Esophagus muscularis mucosa (tissue), 3 donors: ENCODE data around the gene SIX2.

Source experiments
- POLR2A ChIP-seq: fragments of 450-650 bp; IDR thresholded peaks from one replicate; pipeline ENCODE4 v1.6.1; 2017; ENCODE audit warnings: antibody characterized with exemption, moderate library complexity, mild to moderate bottlenecking, low read depth
- POLR2AphosphoS5 ChIP-seq, 2 donors: sonication (generic); formaldehyde crosslinking; IDR thresholded peaks; one replicate each; pipeline ENCODE4 v1.6.1; 2017; ENCODE audit warnings: antibody characterized with exemption in 2 of 2
- TF ChIP-seq, protein P1 (sequence below), 3 experiments: fragments of 200-600 bp in 2 of 3; fragments of 450-650 bp in 1 of 3; sonication (generic) in 2 of 3; IDR thresholded peaks; one replicate each; pipeline ENCODE4 v1.5.1; 2017 to 2019; ENCODE audit warnings: antibody characterized with exemption in 3 of 3, mild to moderate bottlenecking in 2 of 3, moderate library complexity in 1 of 3

DNA sequence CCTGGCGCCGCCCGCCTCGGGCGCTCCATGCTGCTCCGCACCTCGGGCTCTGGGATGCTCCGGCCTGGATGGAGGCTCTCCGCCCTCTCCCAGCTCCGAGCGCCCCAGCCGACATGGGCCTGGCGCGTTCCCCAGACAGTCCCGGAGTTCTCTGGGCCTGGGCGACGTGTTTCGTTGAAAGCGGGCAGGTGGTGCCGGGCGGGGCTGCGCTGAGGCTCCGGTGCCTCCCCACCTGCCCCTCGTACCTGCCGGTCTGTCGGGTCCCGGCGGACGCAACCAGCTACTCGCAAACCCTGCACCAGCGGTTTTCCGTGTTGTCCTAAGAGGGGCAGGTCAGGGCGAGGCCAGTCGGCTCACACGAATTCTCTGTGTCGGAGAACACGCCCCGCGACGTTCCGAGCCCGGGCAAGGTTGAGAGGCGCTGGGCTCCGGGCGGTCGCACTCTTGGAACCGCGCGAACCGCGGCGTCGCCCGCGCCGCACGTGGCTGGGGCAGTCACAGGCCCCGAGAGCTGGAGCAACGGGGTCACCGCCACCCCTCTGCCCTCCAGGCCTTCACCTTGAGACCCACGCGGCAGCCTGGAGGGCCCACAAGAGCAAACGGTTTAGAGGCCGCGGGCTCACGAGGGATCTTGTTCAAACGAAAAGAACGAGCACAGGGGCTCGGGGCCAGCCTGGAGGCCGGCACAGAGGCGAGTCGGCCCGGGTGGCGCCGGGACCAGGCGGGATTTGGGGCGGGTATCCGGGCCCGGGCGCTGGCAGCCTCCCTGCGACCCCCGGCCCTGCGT, 4.2 kb upstream of the SIX2 start:
- TF ChIP-seq, protein P1, sequence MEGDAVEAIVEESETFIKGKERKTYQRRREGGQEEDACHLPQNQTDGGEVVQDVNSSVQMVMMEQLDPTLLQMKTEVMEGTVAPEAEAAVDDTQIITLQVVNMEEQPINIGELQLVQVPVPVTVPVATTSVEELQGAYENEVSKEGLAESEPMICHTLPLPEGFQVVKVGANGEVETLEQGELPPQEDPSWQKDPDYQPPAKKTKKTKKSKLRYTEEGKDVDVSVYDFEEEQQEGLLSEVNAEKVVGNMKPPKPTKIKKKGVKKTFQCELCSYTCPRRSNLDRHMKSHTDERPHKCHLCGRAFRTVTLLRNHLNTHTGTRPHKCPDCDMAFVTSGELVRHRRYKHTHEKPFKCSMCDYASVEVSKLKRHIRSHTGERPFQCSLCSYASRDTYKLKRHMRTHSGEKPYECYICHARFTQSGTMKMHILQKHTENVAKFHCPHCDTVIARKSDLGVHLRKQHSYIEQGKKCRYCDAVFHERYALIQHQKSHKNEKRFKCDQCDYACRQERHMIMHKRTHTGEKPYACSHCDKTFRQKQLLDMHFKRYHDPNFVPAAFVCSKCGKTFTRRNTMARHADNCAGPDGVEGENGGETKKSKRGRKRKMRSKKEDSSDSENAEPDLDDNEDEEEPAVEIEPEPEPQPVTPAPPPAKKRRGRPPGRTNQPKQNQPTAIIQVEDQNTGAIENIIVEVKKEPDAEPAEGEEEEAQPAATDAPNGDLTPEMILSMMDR (IDR thresholded peaks at IDR 0.05) = no peak
- TF ChIP-seq POLR2AphosphoS5 (IDR thresholded peaks at IDR 0.05) = peak in 1 of 2 donors; percentile 17
- TF ChIP-seq POLR2A = no peak
